ENCODE measurements around the gene PXMP4. TPM values are rescaled to one million over a fixed set of nuclear protein-coding genes. Genes with fewer than 3 reads are reported as not detected.
"Not testable (repeated sequence)": the region's sequence is repeated elsewhere in the genome, so short reads cannot be mapped to it uniquely, and the experiment has no call there.

The PXMP4 gene
- polyA plus RNA-seq, 1 donor (not counting 4 experiments of a cell fraction or from before 2014, with no cell fraction given) = 3.2 TPM

GRCh38 chr20:33757046-33757445 is 36.9 kb upstream of the PXMP4 start:
- H3K27me3 ChIP-seq (ENCODE audit: control insufficient read depth, extremely low read depth, insufficient read depth, low read length) = no peaks in the 10 kb centered on the region
- no peak for FAIRE-seq
- H3K4me2 ChIP-seq (ENCODE audit: control insufficient read depth, extremely low read depth, insufficient read depth, low read depth, low read length) = no peak overlapping the region
- dilution Hi-C loops (cut with MboI; ENCODE audit: extremely low pct_ligation_motif_present, low sequenced_read_pairs) = no loop called here
- H4K20me1 ChIP-seq (ENCODE audit: control insufficient read depth, extremely low read depth, insufficient read depth, low read length) = no peaks in the 10 kb centered on the region
- H3K9ac ChIP-seq (ENCODE audit: control insufficient read depth, extremely low read depth, insufficient read depth, low read length) = no peak overlapping the region
- H3K9me3 ChIP-seq (ENCODE audit: control insufficient read depth, low read depth, low read length) = no peaks in the 10 kb centered on the region
- no peak overlapping the region for H3K4me3 ChIP-seq (ENCODE audit: control insufficient read depth in 2 of 3, extremely low read depth in 1 of 3, insufficient read depth in 2 of 3, low read depth in 1 of 3, low read length in 3 of 3)
- H3K9me1 ChIP-seq (ENCODE audit: control insufficient read depth, extremely low read depth, insufficient read depth, low read length) = no peaks in the 10 kb centered on the region
- TF ChIP-seq EZH2 (IDR thresholded peaks at IDR 0.05; ENCODE audit: low read length) (no peak), CTCF (optimal IDR thresholded peaks at IDR 0.05 in 1 of 3, IDR thresholded peaks at IDR 0.05 in 1 of 3, conservative IDR thresholded peaks at IDR 0.05 in 1 of 3; ENCODE audit: extremely low read depth in 1 of 3, insufficient read depth in 2 of 3, low read length in 3 of 3) (no peak)
- no peaks in the 10 kb centered on the region for H3K4me1 ChIP-seq (ENCODE audit: control insufficient read depth, extremely low read depth, insufficient read depth, low read length)
- DNase-seq (ENCODE audit: low read depth, low spot score) = no peak
- no peaks in the 10 kb centered on the region for H3K79me2 ChIP-seq (ENCODE audit: control insufficient read depth, insufficient read depth, low read length)
- H2AFZ ChIP-seq (ENCODE audit: control insufficient read depth, low read length) = no peak overlapping the region
- peaks cover 8% of the 10 kb centered on the region in 2 experiments for H3K36me3 ChIP-seq (ENCODE audit: control insufficient read depth in 2 of 2, extremely low read depth in 1 of 2, insufficient read depth in 2 of 2, low read length in 2 of 2)
- no peak overlapping the region for H3K27ac ChIP-seq (ENCODE audit: control insufficient read depth, insufficient read depth, low read length)

- H3K9ac ChIP-seq (ENCODE audit: control insufficient read depth, extremely low read depth, insufficient read depth, low read length); H3K9me1 ChIP-seq (ENCODE audit: control insufficient read depth, extremely low read depth, insufficient read depth, low read length); H3K4me1 ChIP-seq (ENCODE audit: control insufficient read depth, extremely low read depth, insufficient read depth, low read length); H3K4me3 ChIP-seq (ENCODE audit: control insufficient read depth in 2 of 3, extremely low read depth in 1 of 3, insufficient read depth in 2 of 3, low read depth in 1 of 3, low read length in 3 of 3); H4K20me1 ChIP-seq (ENCODE audit: control insufficient read depth, extremely low read depth, insufficient read depth, low read length); H2AFZ ChIP-seq (ENCODE audit: control insufficient read depth, low read length); FAIRE-seq; H3K79me2 ChIP-seq (ENCODE audit: control insufficient read depth, insufficient read depth, low read length); H3K27ac ChIP-seq (ENCODE audit: control insufficient read depth, insufficient read depth, low read length); dilution Hi-C loops (cut with MboI; ENCODE audit: extremely low pct_ligation_motif_present, low sequenced_read_pairs); DNase-seq (ENCODE audit: low read depth, low spot score); H3K36me3 ChIP-seq (ENCODE audit: control insufficient read depth in 2 of 2, extremely low read depth in 1 of 2, insufficient read depth in 2 of 2, low read length in 2 of 2); H3K27me3 ChIP-seq (ENCODE audit: control insufficient read depth, extremely low read depth, insufficient read depth, low read length); H3K9me3 ChIP-seq (ENCODE audit: control insufficient read depth, low read depth, low read length); H3K4me2 ChIP-seq (ENCODE audit: control insufficient read depth, extremely low read depth, insufficient read depth, low read depth, low read length): not testable (repeated sequence)
These were observed 35.9 kb upstream of the PXMP4 start for GRCh38 chr20:33755936-33756490.

GRCh38 chr20:33753763-33754162 is 33.7 kb upstream of the PXMP4 start:
- dilution Hi-C loops (cut with MboI; ENCODE audit: extremely low pct_ligation_motif_present, low sequenced_read_pairs) = no loop called here
- H3K4me3 ChIP-seq (ENCODE audit: control insufficient read depth in 2 of 3, extremely low read depth in 1 of 3, insufficient read depth in 2 of 3, low read depth in 1 of 3, low read length in 3 of 3) = no peak overlapping the region
- H3K9me3 ChIP-seq (ENCODE audit: control insufficient read depth, low read depth, low read length) = no peaks in the 10 kb centered on the region
- no peaks in the 10 kb centered on the region for H4K20me1 ChIP-seq (ENCODE audit: control insufficient read depth, extremely low read depth, insufficient read depth, low read length)
- DNase-seq (ENCODE audit: low read depth, low spot score) (no peak), FAIRE-seq (no peak)
- no peaks in the 10 kb centered on the region for H3K27me3 ChIP-seq (ENCODE audit: control insufficient read depth, extremely low read depth, insufficient read depth, low read length)
- H3K9me1 ChIP-seq (ENCODE audit: control insufficient read depth, extremely low read depth, insufficient read depth, low read length) = no peaks in the 10 kb centered on the region
- H3K36me3 ChIP-seq (ENCODE audit: control insufficient read depth in 2 of 2, extremely low read depth in 1 of 2, insufficient read depth in 2 of 2, low read length in 2 of 2) = peaks cover 8% of the 10 kb centered on the region in 2 experiments
- H3K79me2 ChIP-seq (ENCODE audit: control insufficient read depth, insufficient read depth, low read length) = no peaks in the 10 kb centered on the region
- peaks cover under 1% of the 10 kb centered on the region for H3K4me1 ChIP-seq (ENCODE audit: control insufficient read depth, extremely low read depth, insufficient read depth, low read length)
- no peak overlapping the region for H3K4me2 ChIP-seq (ENCODE audit: control insufficient read depth, extremely low read depth, insufficient read depth, low read depth, low read length)
- no peak overlapping the region for H2AFZ ChIP-seq (ENCODE audit: control insufficient read depth, low read length)
- H3K9ac ChIP-seq (ENCODE audit: control insufficient read depth, extremely low read depth, insufficient read depth, low read length) = no peak overlapping the region
- TF ChIP-seq EZH2 (IDR thresholded peaks at IDR 0.05; ENCODE audit: low read length) (no peak), CTCF (optimal IDR thresholded peaks at IDR 0.05 in 1 of 3, IDR thresholded peaks at IDR 0.05 in 1 of 3, conservative IDR thresholded peaks at IDR 0.05 in 1 of 3; ENCODE audit: extremely low read depth in 1 of 3, insufficient read depth in 2 of 3, low read length in 3 of 3) (no peak)
- H3K27ac ChIP-seq (ENCODE audit: control insufficient read depth, insufficient read depth, low read length) = no peak overlapping the region
